Measurements from ENCODE around the gene SNX5. TPM values are rescaled to one million over a fixed set of nuclear protein-coding genes. Genes with fewer than 3 reads are reported as not detected.

Gene SNX5
- total RNA-seq, 2 experiments from 2014 or later: 204 to 274 TPM

- Histone ChIP-seq H3K4me3 (ENCODE audit: low read depth, low read length, poor library complexity, severe bottlenecking) (no peak overlapping the region), H2AFZ (ENCODE audit: low read length) (no peak overlapping the region), H3K9me3 (ENCODE audit: low read length) (no peaks in the 10 kb centered on the region), H4K20me1 (ENCODE audit: insufficient read depth, low read length) (0 out of 2 replicates have a peak, but pooled peaks cover 6% of the 10 kb centered on the region), H3K4me2 (ENCODE audit: low read length) (no peak overlapping the region), H3K9me2 (ENCODE audit: insufficient read depth, low read length) (no peaks in the 10 kb centered on the region), H3K36me3 (ENCODE audit: insufficient read depth, low read length) (no peaks in the 10 kb centered on the region), H3K4me1 (ENCODE audit: insufficient read depth, low read length, poor library complexity, severe bottlenecking) (peaks cover 10% of the 10 kb centered on the region), H3K27ac (ENCODE audit: low read depth, low read length, poor library complexity, severe bottlenecking) (no peak overlapping the region), H3K79me2 (ENCODE audit: insufficient read depth, low read depth, low read length) (no peaks in the 10 kb centered on the region)
- CTCF ChIA-PET (ENCODE audit: unreplicated experiment): no interaction called here
- POLR2A ChIA-PET: no interaction called here
- BruUV-seq (replicated peaks): no TSS peak
- TF ChIP-seq CTCF (conservative IDR thresholded peaks at IDR 0.05; ENCODE audit: low read length): no peak
- no peak for TF ChIP-seq EZH2phosphoT487 (IDR thresholded peaks at IDR 0.05; ENCODE audit: borderline replicate concordance, low read depth, low read length)
- DNase-seq (ENCODE audit: low spot score): no peak
- intact Hi-C loops (cut with micrococcal nuclease; ENCODE audit: unreplicated experiment): no loop called here
These were observed 71.7 kb downstream of the SNX5 start for GRCh38 chr20:17896771-17897369.

- no TSS peak for BruUV-seq (replicated peaks)
- H2AFZ ChIP-seq (ENCODE audit: low read length): no peak overlapping the region
- intact Hi-C loops (cut with micrococcal nuclease; ENCODE audit: unreplicated experiment): no loop called here
- no peak for TF ChIP-seq CTCF (conservative IDR thresholded peaks at IDR 0.05; ENCODE audit: low read length)
- TF ChIP-seq EZH2phosphoT487 (IDR thresholded peaks at IDR 0.05; ENCODE audit: borderline replicate concordance, low read depth, low read length): no peak
- H3K9me2 ChIP-seq (ENCODE audit: insufficient read depth, low read length): no peaks in the 10 kb centered on the region
- no peak overlapping the region for H3K27ac ChIP-seq (ENCODE audit: low read depth, low read length, poor library complexity, severe bottlenecking)
- 0 out of 2 replicates have a peak, but pooled peaks cover 5% of the 10 kb centered on the region for H3K9me3 ChIP-seq (ENCODE audit: low read length)
- H3K4me2 ChIP-seq (ENCODE audit: low read length): no peak overlapping the region
- H3K79me2 ChIP-seq (ENCODE audit: insufficient read depth, low read depth, low read length): no peaks in the 10 kb centered on the region
- POLR2A ChIA-PET: interaction anchor here (1.2 kb wide), 1 partner anchor 16 kb away, joined by 3 read pairs; no protein-coding TSS in a partner anchor
- CTCF ChIA-PET (ENCODE audit: unreplicated experiment): interaction anchor here (0.9 kb wide), 1 partner anchor 216 kb away, joined by 4 read pairs; no protein-coding TSS in a partner anchor
- DNase-seq (ENCODE audit: low spot score): no peak
- H3K36me3 ChIP-seq (ENCODE audit: insufficient read depth, low read length): no peaks in the 10 kb centered on the region
- H4K20me1 ChIP-seq (ENCODE audit: insufficient read depth, low read length): 0 out of 2 replicates have a peak, but pooled peaks cover 6% of the 10 kb centered on the region
- H3K4me3 ChIP-seq (ENCODE audit: low read depth, low read length, poor library complexity, severe bottlenecking): no peak overlapping the region
- H3K4me1 ChIP-seq (ENCODE audit: insufficient read depth, low read length, poor library complexity, severe bottlenecking): peaks cover 9% of the 10 kb centered on the region
These were observed 72.3 kb downstream of the SNX5 start for GRCh38 chr20:17896193-17896723.

GRCh38 chr20:17895641-17896171 is 72.9 kb downstream of the SNX5 start:
- Histone ChIP-seq H3K4me2 (ENCODE audit: low read length) (no peak overlapping the region), H3K9me3 (ENCODE audit: low read length) (0 out of 2 replicates have a peak, but pooled peaks cover 6% of the 10 kb centered on the region), H2AFZ (ENCODE audit: low read length) (no peak overlapping the region), H3K36me3 (ENCODE audit: insufficient read depth, low read length) (no peaks in the 10 kb centered on the region), H3K9me2 (ENCODE audit: insufficient read depth, low read length) (no peaks in the 10 kb centered on the region), H3K27ac (ENCODE audit: low read depth, low read length, poor library complexity, severe bottlenecking) (no peak overlapping the region), H3K79me2 (ENCODE audit: insufficient read depth, low read depth, low read length) (no peaks in the 10 kb centered on the region), H3K4me3 (ENCODE audit: low read depth, low read length, poor library complexity, severe bottlenecking) (no peak overlapping the region), H3K4me1 (ENCODE audit: insufficient read depth, low read length, poor library complexity, severe bottlenecking) (peaks cover 4% of the 10 kb centered on the region), H4K20me1 (ENCODE audit: insufficient read depth, low read length) (0 out of 2 replicates have a peak, but pooled peaks cover 6% of the 10 kb centered on the region)
- no peak for TF ChIP-seq EZH2phosphoT487 (IDR thresholded peaks at IDR 0.05; ENCODE audit: borderline replicate concordance, low read depth, low read length)
- TF ChIP-seq CTCF (conservative IDR thresholded peaks at IDR 0.05; ENCODE audit: low read length): no peak
- BruUV-seq (replicated peaks): no TSS peak
- DNase-seq (ENCODE audit: low spot score): no peak
- ChIA-PET CTCF (ENCODE audit: unreplicated experiment) (interaction anchor here (0.9 kb wide), 1 partner anchor 216 kb away, joined by 4 read pairs; no protein-coding TSS in a partner anchor), POLR2A (interaction anchor here (0.9 to 1.2 kb wide), 2 partner anchors 16 to 39 kb away, joined by 3 to 5 read pairs; no protein-coding TSS in a partner anchor)
- intact Hi-C loops (cut with micrococcal nuclease; ENCODE audit: unreplicated experiment): no loop called here

Measured in OCI-LY7 (cell line).